Measurements from ENCODE around the gene TRIM17. TPM values are rescaled to one million over a fixed set of nuclear protein-coding genes. Genes with fewer than 3 reads are reported as not detected.
A peak's percentile ranks its signal among the peaks of the same experiment; 100 is the strongest.

Gene TRIM17
- total RNA-seq, 4 donors from 2014 or later, result not detected

DNA sequence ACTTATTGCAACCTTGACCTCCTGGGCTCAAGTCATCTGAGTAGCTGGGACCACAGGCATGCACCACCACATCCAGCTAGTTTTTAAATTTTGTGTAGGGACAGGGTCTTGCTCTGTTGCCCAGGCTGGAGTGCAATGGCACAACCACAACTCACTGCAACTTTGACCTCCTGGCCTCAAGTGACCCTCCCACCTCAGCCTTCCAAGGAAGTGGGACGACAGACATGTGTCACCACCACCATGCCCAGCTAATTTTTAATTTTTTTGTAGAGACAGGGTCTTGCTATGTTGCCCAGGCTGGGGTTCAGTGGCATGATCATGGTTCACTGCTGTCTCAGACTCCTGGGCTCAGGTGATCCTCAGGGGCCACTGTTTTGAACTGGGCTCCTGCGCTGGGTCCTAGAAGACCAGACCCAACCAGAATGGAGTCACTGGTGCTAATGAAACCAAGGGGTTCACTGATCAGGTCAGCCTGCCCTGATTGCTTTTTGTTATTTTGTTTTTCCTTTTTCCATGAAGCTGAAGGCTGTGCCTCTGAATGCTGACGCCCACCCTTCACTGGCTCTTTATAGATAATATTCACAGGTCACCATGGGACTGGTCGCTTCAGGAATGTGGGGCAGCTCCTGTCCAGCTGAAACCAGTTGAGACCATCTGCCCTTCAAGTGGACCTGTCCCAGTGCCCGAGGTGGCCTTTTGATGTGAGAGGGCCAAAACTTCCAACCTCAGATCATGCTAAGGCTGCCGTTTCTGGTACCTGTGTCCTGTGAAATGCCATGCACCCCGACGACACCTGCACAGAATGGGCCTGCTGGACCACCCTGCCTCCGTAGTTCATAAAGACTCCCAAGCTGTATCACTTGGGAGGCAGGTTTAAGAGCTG lies 4.9 kb downstream of the TRIM17 start:
- WGBS, result 90% methylated on average over 9 of the region's 9 CpGs
- Histone ChIP-seq H3K27me3 (peaks cover 0 to 26% (median 18%) of the 10 kb centered on the region in 4 donors), H3K9me3 (no peaks in the 10 kb centered on the region), H3K36me3 (peaks cover 0 to 11% (median 0%) of the 10 kb centered on the region in 4 donors), H3K4me3 (no peak overlapping the region), H3K4me1 (peaks cover 20 to 50% (median 34%) of the 10 kb centered on the region in 4 donors), H3K27ac (replicated peaks in 1 of 4) (no peak overlapping the region)
- no peak for TF ChIP-seq POLR2AphosphoS5 (IDR thresholded peaks at IDR 0.05)
- intact Hi-C loops (cut with DNase I), result no loop called here
- no peak for DNase-seq (ENCODE audit: extremely low spot score)

DNA sequence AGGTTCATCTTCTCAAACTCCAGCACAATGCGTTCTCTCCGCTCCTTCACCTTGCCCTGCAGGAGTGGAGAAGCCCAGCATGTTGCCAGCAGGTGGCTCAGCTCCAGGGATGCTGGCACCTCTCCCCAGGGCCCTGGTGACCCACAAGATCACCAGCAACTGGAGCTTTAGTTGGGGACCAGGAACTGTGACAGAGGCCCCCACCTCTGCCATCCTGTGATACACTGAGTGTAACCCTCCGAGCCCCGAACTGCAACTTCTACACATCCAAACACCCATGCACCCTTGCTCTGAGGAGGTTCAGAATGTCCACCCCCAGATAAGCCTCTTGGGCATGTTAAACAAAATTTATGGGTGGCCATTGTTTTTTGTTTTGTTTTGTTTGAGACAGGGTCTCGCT lies 5.5 kb downstream of the TRIM17 start:
- WGBS, result 94% methylated on average over 5 of the region's 5 CpGs
- no peaks in the 10 kb centered on the region for H3K9me3 ChIP-seq
- H3K4me3 ChIP-seq, result no peak overlapping the region

GRCh38 chr1:228410671-228411070 lies 6.0 kb downstream of the TRIM17 start:
- Histone ChIP-seq H3K4me1 (peaks cover 12 to 45% (median 27%) of the 10 kb centered on the region in 4 donors), H3K4me3 (no peak overlapping the region), H3K27ac (replicated peaks in 1 of 4) (no peak overlapping the region), H3K36me3 (peaks cover 0 to 11% (median 0%) of the 10 kb centered on the region in 4 donors), H3K27me3 (peaks cover 0 to 15% (median 6%) of the 10 kb centered on the region in 4 donors), H3K9me3 (no peaks in the 10 kb centered on the region)
- 93% methylated on average over 11 of the region's 11 CpGs for WGBS
- TF ChIP-seq POLR2AphosphoS5 (IDR thresholded peaks at IDR 0.05), result no peak
- TF ChIP-seq CTCF (IDR thresholded peaks at IDR 0.05), result no peak
- TF ChIP-seq EP300 (IDR thresholded peaks at IDR 0.05), result no peak
- no peak for TF ChIP-seq POLR2A (IDR thresholded peaks at IDR 0.05; ENCODE audit: low read depth)
- intact Hi-C loops (cut with DNase I), result no loop called here
- no peak for DNase-seq (ENCODE audit: extremely low spot score)

More for the DNA sequence above, 5.5 kb downstream of the TRIM17 start:
- H3K36me3 ChIP-seq, result peaks cover 0 to 11% (median 0%) of the 10 kb centered on the region in 4 donors
- peaks cover 14 to 45% (median 28%) of the 10 kb centered on the region in 4 donors for H3K4me1 ChIP-seq
- TF ChIP-seq POLR2AphosphoS5 (IDR thresholded peaks at IDR 0.05), result no peak
- TF ChIP-seq CTCF (IDR thresholded peaks at IDR 0.05), result no peak
- TF ChIP-seq EP300 (IDR thresholded peaks at IDR 0.05), result no peak
- intact Hi-C loops (cut with DNase I), result no loop called here
- peaks cover 0 to 20% (median 11%) of the 10 kb centered on the region in 4 donors for H3K27me3 ChIP-seq
- no peak for DNase-seq (ENCODE audit: extremely low spot score)
- no peak overlapping the region for H3K27ac ChIP-seq (replicated peaks in 1 of 4)

DNA sequence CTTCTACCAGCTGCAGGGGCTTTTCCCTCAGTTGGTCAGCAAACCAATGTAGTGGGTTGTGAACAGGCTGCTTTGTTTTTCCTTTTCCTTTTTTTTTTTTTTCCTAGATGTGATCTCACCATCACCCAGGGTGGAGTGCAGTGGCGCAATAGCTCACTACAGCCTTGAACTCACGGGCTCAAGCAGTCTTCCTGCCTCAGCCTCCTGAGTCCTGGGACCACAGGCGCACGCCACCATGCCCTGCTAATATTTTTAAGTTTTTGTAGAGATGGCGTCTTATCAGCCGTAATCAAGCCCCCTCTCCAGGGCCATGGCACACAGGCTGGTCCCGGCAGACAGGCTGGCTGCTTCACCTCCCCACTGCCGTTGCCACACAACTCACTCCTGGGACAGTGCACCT lies 6.6 kb downstream of the TRIM17 start:
- Histone ChIP-seq H3K4me1 (peaks cover 18 to 45% (median 33%) of the 10 kb centered on the region in 4 donors), H3K27ac (replicated peaks in 1 of 4) (peak overlapping the region in 3 of 4 donors; percentile 33 to 46 (median 40)), H3K4me3 (no peak overlapping the region), H3K36me3 (peaks cover 0 to 11% (median 0%) of the 10 kb centered on the region in 4 donors), H3K9me3 (no peaks in the 10 kb centered on the region), H3K27me3 (peaks cover 0 to 9% (median 2%) of the 10 kb centered on the region in 4 donors)
- TF ChIP-seq CTCF (IDR thresholded peaks at IDR 0.05) (no peak), EP300 (IDR thresholded peaks at IDR 0.05) (no peak), POLR2A (IDR thresholded peaks at IDR 0.05; ENCODE audit: low read depth) (no peak), POLR2AphosphoS5 (IDR thresholded peaks at IDR 0.05) (no peak)
- WGBS, result 86% methylated on average over 8 of the region's 8 CpGs
- no peak for DNase-seq (ENCODE audit: extremely low spot score)
- intact Hi-C loops (cut with DNase I), result no loop called here
